ENCODE results near the gene CCDC184.
"Not testable (repeated sequence)": the region's sequence is repeated elsewhere in the genome, so short reads cannot be mapped to it uniquely, and the experiment has no call there.

CCDC184 gene

DNA sequence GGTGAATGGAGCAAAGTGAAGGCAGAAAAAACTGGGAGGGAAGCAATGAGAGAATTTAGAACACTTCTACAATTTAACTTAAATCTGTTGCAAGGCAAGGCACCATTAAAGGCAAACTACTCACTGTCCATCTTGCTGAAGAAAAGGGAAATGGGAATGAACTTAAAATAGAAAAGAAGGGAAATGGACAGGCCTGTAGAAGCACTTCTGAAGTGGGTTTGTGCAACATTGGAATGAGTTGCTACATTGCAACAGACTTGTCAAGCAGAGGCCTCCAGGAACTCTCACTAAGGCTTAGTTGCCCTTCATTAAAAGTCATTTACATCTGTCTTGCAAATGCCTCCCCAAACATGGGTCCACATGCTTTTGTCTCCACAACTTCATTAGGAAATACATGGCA lies 33.3 kb downstream of the CCDC184 start:
- Histone ChIP-seq H3K9ac (ENCODE audit: low read depth, low read length) (no peak overlapping the region), H3K27ac (ENCODE audit: low read depth, low read length) (no peak overlapping the region), H3K36me3 (ENCODE audit: insufficient read depth, low read length) (no peaks in the 10 kb centered on the region), H3K27me3 (ENCODE audit: insufficient read depth, low read length) (peaks cover 19% of the 10 kb centered on the region), H3K4me3 (ENCODE audit: low read length) (no peak overlapping the region), H3K9me3 (ENCODE audit: insufficient read depth, low read depth, low read length) (no peaks in the 10 kb centered on the region), H3K4me1 (ENCODE audit: insufficient read depth, low read length) (no peaks in the 10 kb centered on the region)

DNA sequence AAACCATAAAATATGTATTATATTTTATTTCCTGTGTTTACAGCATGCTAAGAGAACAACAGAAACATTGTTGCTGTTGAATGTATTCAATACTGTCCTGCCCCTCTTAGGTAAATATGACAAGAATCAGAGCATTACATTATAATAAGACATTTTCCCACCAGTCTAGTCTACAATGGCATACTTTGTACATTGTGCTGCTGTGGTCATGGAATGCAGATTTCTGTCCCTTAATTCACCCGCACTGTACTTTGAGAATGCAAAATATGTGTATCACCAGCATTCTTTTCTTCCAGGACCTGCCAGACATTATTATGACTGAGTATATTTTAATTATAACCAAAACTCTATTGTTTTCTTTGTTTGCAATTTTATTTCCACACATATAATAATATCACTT lies 36.2 kb downstream of the CCDC184 start:
- Histone ChIP-seq H3K4me1 (ENCODE audit: insufficient read depth, low read length) (no peaks in the 10 kb centered on the region), H3K36me3 (ENCODE audit: insufficient read depth, low read length) (no peaks in the 10 kb centered on the region), H3K27me3 (ENCODE audit: insufficient read depth, low read length) (peaks cover 4% of the 10 kb centered on the region; the same call in 1 of the 2 replicates), H3K4me3 (ENCODE audit: low read length) (no peak overlapping the region), H3K27ac (ENCODE audit: low read depth, low read length) (no peak overlapping the region), H3K9me3 (ENCODE audit: insufficient read depth, low read depth, low read length) (no peaks in the 10 kb centered on the region), H3K9ac (ENCODE audit: low read depth, low read length) (no peak overlapping the region)
- WGBS = 75% methylated on average over 1 of the region's 1 CpG

DNA sequence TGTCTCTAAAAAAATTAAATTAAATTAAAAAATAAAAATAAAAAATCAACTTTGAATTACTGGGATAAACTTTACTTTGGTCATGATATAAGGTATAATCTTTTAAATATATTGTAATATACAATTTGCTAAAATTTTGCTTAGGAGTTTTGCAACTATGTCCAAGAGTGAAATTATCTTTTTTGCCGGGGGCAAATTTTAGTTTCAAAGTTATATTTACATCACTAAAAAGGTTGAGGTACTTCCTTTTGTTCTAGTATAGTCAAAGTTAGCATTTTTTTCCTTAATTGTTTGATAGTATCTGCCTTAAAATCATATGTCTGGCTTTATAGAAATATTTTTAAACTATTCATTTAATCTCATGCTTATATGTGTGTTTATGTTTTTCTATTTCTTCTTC lies 37.3 kb downstream of the CCDC184 start:
- Histone ChIP-seq H3K4me1 (ENCODE audit: insufficient read depth, low read length) (no peaks in the 10 kb centered on the region), H3K9ac (ENCODE audit: low read depth, low read length) (no peak overlapping the region), H3K9me3 (ENCODE audit: insufficient read depth, low read depth, low read length) (no peaks in the 10 kb centered on the region), H3K27me3 (ENCODE audit: insufficient read depth, low read length) (peaks cover 3% of the 10 kb centered on the region; the same call in 1 of the 2 replicates), H3K36me3 (ENCODE audit: insufficient read depth, low read length) (no peaks in the 10 kb centered on the region), H3K27ac (ENCODE audit: low read depth, low read length) (no peak overlapping the region), H3K4me3 (ENCODE audit: low read length) (no peak overlapping the region)
- no CpG with 5 or more reads among the region's 1 CpG for whole genome bisulfite sequencing

DNA sequence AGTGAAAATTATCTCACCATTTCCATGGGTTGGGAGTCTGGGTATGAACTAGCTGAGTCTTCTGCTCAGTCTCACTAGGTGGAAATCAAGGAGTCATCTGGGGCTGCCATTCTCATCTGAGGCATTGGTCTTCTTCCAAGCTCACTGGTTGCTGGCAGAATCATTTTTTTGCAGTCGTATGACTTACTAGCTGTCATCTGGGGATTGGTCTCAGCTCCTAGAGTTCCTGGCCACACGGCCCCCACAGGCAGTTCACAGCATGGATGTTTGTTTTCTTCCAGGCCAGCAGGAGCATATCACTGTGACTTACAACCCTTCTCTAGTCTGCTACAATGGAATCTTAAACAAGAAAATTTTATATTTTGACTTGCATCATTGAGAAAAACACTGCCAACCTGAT lies 38.2 kb downstream of the CCDC184 start:
- Histone ChIP-seq H3K27me3 (ENCODE audit: insufficient read depth, low read length) (no peaks in the 10 kb centered on the region), H3K27ac (ENCODE audit: low read depth, low read length) (no peak overlapping the region), H3K36me3 (ENCODE audit: insufficient read depth, low read length) (no peaks in the 10 kb centered on the region), H3K9ac (ENCODE audit: low read depth, low read length) (no peak overlapping the region), H3K9me3 (ENCODE audit: insufficient read depth, low read depth, low read length) (no peaks in the 10 kb centered on the region), H3K4me3 (ENCODE audit: low read length) (no peak overlapping the region), H3K4me1 (ENCODE audit: insufficient read depth, low read length) (no peaks in the 10 kb centered on the region)
- WGBS = 58% methylated on average over 2 of the region's 2 CpGs

DNA sequence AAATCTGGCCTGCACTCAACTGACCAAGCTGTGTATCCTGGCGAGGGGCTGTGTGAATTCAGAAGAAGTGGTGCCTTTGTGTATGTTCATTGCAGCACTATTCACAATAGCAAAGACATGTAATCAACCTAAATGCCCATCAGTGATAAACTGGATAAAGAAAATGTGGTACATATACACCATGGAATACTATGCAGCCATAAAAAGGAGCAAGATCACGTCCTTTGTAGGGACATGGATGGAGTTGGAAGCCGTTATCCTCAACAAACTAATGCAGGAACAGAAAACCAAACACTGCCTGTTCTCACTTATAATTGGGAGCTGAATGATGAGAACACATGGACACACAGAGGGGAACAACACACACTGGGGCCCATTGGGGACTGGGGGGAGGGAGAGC lies 41.1 kb downstream of the CCDC184 start:
- not testable (repeated sequence) for H3K4me3 ChIP-seq (ENCODE audit: low read length); H3K9ac ChIP-seq (ENCODE audit: low read depth, low read length); H3K36me3 ChIP-seq (ENCODE audit: insufficient read depth, low read length); H3K9me3 ChIP-seq (ENCODE audit: insufficient read depth, low read depth, low read length); H3K4me1 ChIP-seq (ENCODE audit: insufficient read depth, low read length); H3K27ac ChIP-seq (ENCODE audit: low read depth, low read length); H3K27me3 ChIP-seq (ENCODE audit: insufficient read depth, low read length)
- 78% methylated on average over 1 of the region's 3 CpGs for WGBS

DNA sequence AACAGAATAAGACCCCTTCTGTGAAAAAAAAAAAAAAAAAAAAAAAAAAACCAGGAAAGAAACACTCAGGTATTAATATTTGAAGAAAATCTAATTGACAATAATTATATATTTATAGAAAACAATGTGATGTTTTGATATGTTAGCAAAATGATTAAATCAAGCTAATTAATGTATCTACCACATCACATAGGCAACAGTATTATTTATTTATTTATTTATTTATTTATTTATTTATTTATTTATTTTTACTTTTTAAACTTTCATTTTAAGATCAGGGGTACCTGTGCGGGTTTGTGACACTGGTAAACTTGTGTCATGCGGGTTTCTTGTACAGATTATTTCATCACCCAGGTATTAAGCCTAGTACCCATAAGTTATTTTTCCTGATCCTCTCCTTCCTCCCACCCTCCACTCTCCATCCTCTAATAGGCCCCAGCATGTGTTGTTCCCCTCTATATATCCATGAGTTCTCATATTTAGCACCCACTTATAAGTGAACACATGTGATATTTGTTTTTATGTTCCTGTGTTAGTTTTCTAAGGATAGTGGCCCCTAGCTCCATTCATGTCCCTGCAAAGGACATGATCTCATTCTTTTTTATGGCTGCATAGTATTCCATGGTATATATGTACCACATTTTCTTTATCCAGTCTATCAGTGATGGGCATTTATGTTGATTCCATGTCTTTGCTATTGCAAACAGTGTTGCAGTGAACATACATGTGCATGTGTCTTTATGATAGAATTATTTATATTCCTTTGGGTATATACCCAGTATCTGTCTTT lies 47.9 kb downstream of the CCDC184 start:
- H3K27me3 ChIP-seq (ENCODE audit: insufficient read depth, low read length); H3K36me3 ChIP-seq (ENCODE audit: insufficient read depth, low read length): not testable (repeated sequence)

More for the DNA sequence above, 47.9 kb downstream of the CCDC184 start:
- H3K4me3 ChIP-seq (ENCODE audit: low read length); H3K9me3 ChIP-seq (ENCODE audit: insufficient read depth, low read depth, low read length); H3K4me1 ChIP-seq (ENCODE audit: insufficient read depth, low read length); H3K27ac ChIP-seq (ENCODE audit: low read depth, low read length); H3K9ac ChIP-seq (ENCODE audit: low read depth, low read length): not testable (repeated sequence)
- 96% methylated on average over 2 of the region's 2 CpGs for WGBS

Data from HUES64 (cell line).